Body of pancreas (tissue), 4 donors: Measurements from ENCODE around the gene B3GNT2. TPM values are rescaled to one million over a fixed set of nuclear protein-coding genes. Genes with fewer than 3 reads are reported as not detected.

Source experiments
- ATAC-seq: fragments of 150-250 bp; one replicate; pipeline ENCODE4 v1.9.1; 2016
- DNase-seq, 4 donors: peaks; one replicate each; pipeline ENCODE4 v3.0.0-alpha.2; 2019
- H3K27ac ChIP-seq, 4 donors: fragments of 200-600 bp; sonication (generic); 1 replicate in 3 of 4; 2 replicates in 1 of 4; pipeline versions ENCODE4 v1.5.1 to v1.6.1; 2016 to 2019; ENCODE audit warnings: mild to moderate bottlenecking in 1 of 4, mixed read lengths in 1 of 4, moderate library complexity in 1 of 4
- H3K27me3 ChIP-seq, 2 donors: fragments of 200-600 bp; sonication (generic); one replicate each; pipeline ENCODE4 v1.6.0; 2016; ENCODE audit warnings: mild to moderate bottlenecking in 1 of 2
- H3K36me3 ChIP-seq, 2 donors: fragments of 200-600 bp; sonication (generic); replicated peaks in 1 of 2; 2 replicates each; pipeline ENCODE4 v1.5.1; 2016; ENCODE audit warnings: low read depth in 2 of 2; ENCODE audit not compliant: insufficient read depth in 1 of 2
- H3K4me1 ChIP-seq: fragments of 200-600 bp; sonication (generic); one replicate; pipeline ENCODE4 v1.6.0; 2016
- H3K4me3 ChIP-seq, 2 donors: fragments of 200-600 bp; sonication (generic); 1 replicate in 1 of 2; 2 replicates in 1 of 2; pipeline ENCODE4 v1.5.1; 2016 to 2019
- H3K9me3 ChIP-seq, 3 donors: fragments of 200-600 bp; sonication (generic); 1 replicate in 2 of 3; 2 replicates in 1 of 3; pipeline ENCODE4 v1.5.1; 2016
- POLR2A ChIP-seq, 3 donors: fragments of 450-650 bp; IDR thresholded peaks; one replicate each; pipeline ENCODE4 v1.6.1; 2016; ENCODE audit warnings: antibody characterized with exemption in 3 of 3, mild to moderate bottlenecking in 2 of 3
- WGBS, 2 donors: methylation state at CpG; one replicate each; pipeline ENCODE4 v1.1.5; 2017; 5-methylcytosine and 5-hydroxymethylcytosine counted together
- intact Hi-C: fragments of 100-400 bp; cut with DNase I; formaldehyde crosslinking; loops from one replicate; pipeline ENCODE4 v1.15.1; 2023
- microRNA-seq, 2 donors: library from miRNA; unstranded; fragments of <30 nt; microRNA quantifications; one replicate each; pipeline ENCODE4, GENCODE V29; 2016; ENCODE audit warnings: borderline number of aligned reads in 2 of 2, borderline replicate concordance in 2 of 2
- small RNA-seq: library from RNA; depleted of rRNA; stranded (forward); fragments of <200 nt; gene quantifications from one replicate; pipeline ENCODE3, GENCODE V24; 2016
- total RNA-seq, 2 donors: library from RNA; depleted of rRNA; stranded (reverse); fragments of >200 nt; gene quantifications; one replicate each; pipeline ENCODE4 v1.1.0, GENCODE V29; 2016
- TF ChIP-seq, protein P1 (sequence below), 7 experiments: fragments of 450-650 bp in 4 of 7; fragments of 200-600 bp in 3 of 7; sonication (generic) in 3 of 7; IDR thresholded peaks; one replicate each; pipeline ENCODE4 v1.5.1; 2016 to 2019; ENCODE audit warnings: antibody characterized with exemption in 7 of 7

Gene B3GNT2
- total RNA-seq, 2 donors from 2014 or later: 12.2 to 15.8 TPM

- intact Hi-C loops: no loop called here
- Histone ChIP-seq H3K27me3 (no peaks in the 10 kb centered on the region), H3K4me3 (no peak overlapping the region), H3K36me3 (no peaks in the 10 kb centered on the region), H3K27ac (no peak overlapping the region), H3K9me3 (no peaks in the 10 kb centered on the region), H3K4me1 (peaks cover 4% of the 10 kb centered on the region)
- WGBS, 2 donors: 0 to 13% methylated on average over 3 of the region's 3 CpGs
- DNase-seq: peak; percentile 66 to 86 (median 78)
- TF ChIP-seq, protein P1, sequence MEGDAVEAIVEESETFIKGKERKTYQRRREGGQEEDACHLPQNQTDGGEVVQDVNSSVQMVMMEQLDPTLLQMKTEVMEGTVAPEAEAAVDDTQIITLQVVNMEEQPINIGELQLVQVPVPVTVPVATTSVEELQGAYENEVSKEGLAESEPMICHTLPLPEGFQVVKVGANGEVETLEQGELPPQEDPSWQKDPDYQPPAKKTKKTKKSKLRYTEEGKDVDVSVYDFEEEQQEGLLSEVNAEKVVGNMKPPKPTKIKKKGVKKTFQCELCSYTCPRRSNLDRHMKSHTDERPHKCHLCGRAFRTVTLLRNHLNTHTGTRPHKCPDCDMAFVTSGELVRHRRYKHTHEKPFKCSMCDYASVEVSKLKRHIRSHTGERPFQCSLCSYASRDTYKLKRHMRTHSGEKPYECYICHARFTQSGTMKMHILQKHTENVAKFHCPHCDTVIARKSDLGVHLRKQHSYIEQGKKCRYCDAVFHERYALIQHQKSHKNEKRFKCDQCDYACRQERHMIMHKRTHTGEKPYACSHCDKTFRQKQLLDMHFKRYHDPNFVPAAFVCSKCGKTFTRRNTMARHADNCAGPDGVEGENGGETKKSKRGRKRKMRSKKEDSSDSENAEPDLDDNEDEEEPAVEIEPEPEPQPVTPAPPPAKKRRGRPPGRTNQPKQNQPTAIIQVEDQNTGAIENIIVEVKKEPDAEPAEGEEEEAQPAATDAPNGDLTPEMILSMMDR (IDR thresholded peaks at IDR 0.05): no peak
- no peak for TF ChIP-seq POLR2A (IDR thresholded peaks at IDR 0.05)
- ATAC-seq: no peak
Measured at GRCh38 chr2:62270728-62271127, 74.8 kb downstream of the B3GNT2 start.

Small RNA genes lying within 50 kb of the gene (microRNA-seq; reads per million reads assigned to microRNA genes)
- 0 reads per million in 2 donors for gene MIR5192

Small RNA genes lying within 50 kb of the gene (small RNA-seq; reads per million reads assigned to genes)
- not detected for gene MIR5192
- gene RN7SL51P: not detected
